Tibial artery (tissue), 4 donors: Measurements from ENCODE around the gene MYH7.
A peak's percentile ranks its signal among the peaks of the same experiment; 100 is the strongest.

Experiments
- DNase-seq, 2 donors: peaks; one replicate each; pipeline ENCODE4 v3.0.0-alpha.2; 2019
- H3K27ac ChIP-seq, 2 donors: fragments of 200-600 bp; sonication (generic) in 1 of 2; 1 replicate in 1 of 2; 2 replicates in 1 of 2; pipeline ENCODE4 v1.5.1; 2018 to 2019; ENCODE audit warnings: mild to moderate bottlenecking in 1 of 2
- H3K27me3 ChIP-seq, 2 donors: fragments of 200-600 bp; sonication (generic) in 1 of 2; one replicate each; pipeline versions ENCODE4 v1.5.1 to v1.6.0; 2016 to 2019
- H3K36me3 ChIP-seq, 3 donors: fragments of 200-600 bp; sonication (generic) in 2 of 3; one replicate each; pipeline ENCODE4 v1.5.1; 2016 to 2019; ENCODE audit warnings: mild to moderate bottlenecking in 2 of 3
- H3K4me1 ChIP-seq, 4 donors: fragments of 200-600 bp; sonication (generic) in 2 of 4; 1 replicate in 3 of 4; 2 replicates in 1 of 4; pipeline ENCODE4 v1.5.1; 2016 to 2019
- H3K4me3 ChIP-seq, 2 donors: fragments of 200-600 bp; sonication (generic) in 1 of 2; 1 replicate in 1 of 2; 2 replicates in 1 of 2; pipeline ENCODE4 v1.5.1; 2018 to 2019; ENCODE audit warnings: mild to moderate bottlenecking in 2 of 2
- H3K9me3 ChIP-seq, 3 donors: fragments of 200-600 bp; sonication (generic) in 1 of 3; one replicate each; pipeline ENCODE4 v1.5.1; 2016 to 2019
- intact Hi-C: fragments of 100-400 bp; cut with DNase I; formaldehyde crosslinking; loops from one replicate; pipeline ENCODE4 v1.15.0; 2023; ENCODE audit warnings: low total_unique reads
- TF ChIP-seq, protein P1 (sequence below), 2 experiments: fragments of 200-600 bp in 1 of 2; fragments of 450-650 bp in 1 of 2; IDR thresholded peaks; one replicate each; pipeline ENCODE4 v1.5.1; 2017 to 2019; ENCODE audit warnings: antibody characterized with exemption in 2 of 2, mild to moderate bottlenecking in 1 of 2, moderate library complexity in 1 of 2

Gene MYH7

DNA sequence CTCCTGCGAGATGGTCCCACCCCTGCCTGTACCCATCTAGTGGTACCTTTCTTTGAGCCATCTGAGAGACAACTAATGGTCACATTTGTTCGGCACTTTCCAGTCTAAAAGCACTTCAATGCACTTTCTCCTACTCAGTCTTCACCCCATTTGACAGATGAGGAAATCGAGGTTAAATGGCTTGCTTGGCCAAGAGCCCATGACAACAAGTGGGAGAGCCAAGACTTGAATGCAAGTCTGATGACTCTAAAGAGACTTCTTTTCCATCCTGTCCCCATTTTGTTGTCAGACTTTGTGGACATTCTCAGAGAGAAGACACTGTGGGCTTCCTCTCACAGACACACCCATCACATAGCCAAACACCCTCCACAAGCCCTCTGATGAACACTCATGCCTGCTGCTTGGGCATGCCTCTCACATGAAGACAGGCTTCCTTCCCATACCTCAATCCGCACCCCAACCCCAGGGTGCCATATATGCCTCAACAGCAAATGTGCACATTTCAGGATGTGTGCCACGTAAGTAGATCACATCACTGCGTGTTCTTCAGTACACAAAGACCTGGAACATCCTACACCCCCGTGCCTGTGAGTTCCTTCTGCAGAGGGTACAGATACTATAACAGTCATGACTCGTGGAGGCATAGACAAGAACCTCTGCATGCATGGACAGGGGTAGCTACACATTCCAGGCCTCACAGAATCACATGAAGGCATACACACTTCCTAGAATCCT is 805 bp downstream of the MYH7 start:
- DNase-seq: peak in 1 of 2 donors; percentile 21

DNA sequence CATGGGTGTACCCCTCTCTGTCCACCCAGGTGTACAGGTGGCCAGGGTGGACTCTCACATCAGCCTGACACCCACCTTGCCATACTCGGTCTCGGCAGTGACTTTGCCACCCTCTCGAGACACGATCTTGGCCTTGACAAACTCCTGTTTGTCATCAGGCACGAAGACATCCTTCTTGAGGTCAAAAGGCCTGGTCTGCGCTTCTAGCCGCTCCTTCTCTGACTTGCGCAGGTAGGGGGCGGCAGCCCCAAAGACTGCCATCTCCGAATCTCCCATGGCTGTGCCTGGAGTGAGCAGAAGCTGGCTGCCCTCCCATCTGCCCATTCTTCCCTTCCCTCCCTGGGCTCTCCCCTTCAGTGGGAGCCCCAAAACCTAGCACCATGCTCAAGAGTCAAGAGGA is 2.0 kb downstream of the MYH7 start:
- no peak overlapping the region for H3K27ac ChIP-seq
- H3K4me3 ChIP-seq: no peak overlapping the region
- DNase-seq: peak in 1 of 2 donors; percentile 33
- no peaks in the 10 kb centered on the region for H3K36me3 ChIP-seq
- intact Hi-C loops: no loop called here
- H3K9me3 ChIP-seq: no peaks in the 10 kb centered on the region
- H3K4me1 ChIP-seq: no peaks in the 10 kb centered on the region
- H3K27me3 ChIP-seq: peaks cover 0 to 12% of the 10 kb centered on the region in 2 donors
- TF ChIP-seq, protein P1, sequence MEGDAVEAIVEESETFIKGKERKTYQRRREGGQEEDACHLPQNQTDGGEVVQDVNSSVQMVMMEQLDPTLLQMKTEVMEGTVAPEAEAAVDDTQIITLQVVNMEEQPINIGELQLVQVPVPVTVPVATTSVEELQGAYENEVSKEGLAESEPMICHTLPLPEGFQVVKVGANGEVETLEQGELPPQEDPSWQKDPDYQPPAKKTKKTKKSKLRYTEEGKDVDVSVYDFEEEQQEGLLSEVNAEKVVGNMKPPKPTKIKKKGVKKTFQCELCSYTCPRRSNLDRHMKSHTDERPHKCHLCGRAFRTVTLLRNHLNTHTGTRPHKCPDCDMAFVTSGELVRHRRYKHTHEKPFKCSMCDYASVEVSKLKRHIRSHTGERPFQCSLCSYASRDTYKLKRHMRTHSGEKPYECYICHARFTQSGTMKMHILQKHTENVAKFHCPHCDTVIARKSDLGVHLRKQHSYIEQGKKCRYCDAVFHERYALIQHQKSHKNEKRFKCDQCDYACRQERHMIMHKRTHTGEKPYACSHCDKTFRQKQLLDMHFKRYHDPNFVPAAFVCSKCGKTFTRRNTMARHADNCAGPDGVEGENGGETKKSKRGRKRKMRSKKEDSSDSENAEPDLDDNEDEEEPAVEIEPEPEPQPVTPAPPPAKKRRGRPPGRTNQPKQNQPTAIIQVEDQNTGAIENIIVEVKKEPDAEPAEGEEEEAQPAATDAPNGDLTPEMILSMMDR (IDR thresholded peaks at IDR 0.05): no peak

More for the DNA sequence above, 805 bp downstream of the MYH7 start:
- Histone ChIP-seq H3K4me3 (no peak overlapping the region), H3K4me1 (no peaks in the 10 kb centered on the region), H3K27ac (no peak overlapping the region), H3K27me3 (peaks cover 0 to 12% of the 10 kb centered on the region in 2 donors), H3K36me3 (no peaks in the 10 kb centered on the region), H3K9me3 (no peaks in the 10 kb centered on the region)
- TF ChIP-seq, protein P1 (IDR thresholded peaks at IDR 0.05): no peak
- intact Hi-C loops: no loop called here

DNA sequence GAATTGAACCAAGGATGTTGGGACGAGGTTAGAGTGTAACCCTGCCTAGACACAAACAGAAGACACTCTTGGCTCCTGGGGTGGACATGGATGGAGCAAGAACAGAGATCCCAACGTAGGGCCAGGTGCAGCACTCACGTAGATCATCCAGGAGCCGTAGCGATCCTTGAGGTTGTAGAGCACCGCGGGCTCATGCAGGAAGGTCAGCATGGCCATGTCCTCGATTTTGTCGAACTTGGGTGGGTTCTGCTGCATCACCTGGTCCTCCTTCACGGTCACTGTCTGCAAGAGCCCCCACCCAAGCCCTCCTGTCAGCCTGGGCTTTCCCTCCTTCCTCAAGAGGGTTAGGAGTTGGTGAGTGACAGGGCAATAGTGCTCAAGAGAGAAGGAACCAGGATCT is 2.5 kb downstream of the MYH7 start:
- no peak overlapping the region for H3K27ac ChIP-seq
- H3K4me3 ChIP-seq: no peak overlapping the region
- H3K9me3 ChIP-seq: no peaks in the 10 kb centered on the region
- no peaks in the 10 kb centered on the region for H3K4me1 ChIP-seq
- intact Hi-C loops: no loop called here
- no peaks in the 10 kb centered on the region for H3K36me3 ChIP-seq
- DNase-seq: peak; percentile 2 to 57
- TF ChIP-seq, protein P1 (IDR thresholded peaks at IDR 0.05): no peak
- H3K27me3 ChIP-seq: peaks cover 0 to 12% of the 10 kb centered on the region in 2 donors

DNA sequence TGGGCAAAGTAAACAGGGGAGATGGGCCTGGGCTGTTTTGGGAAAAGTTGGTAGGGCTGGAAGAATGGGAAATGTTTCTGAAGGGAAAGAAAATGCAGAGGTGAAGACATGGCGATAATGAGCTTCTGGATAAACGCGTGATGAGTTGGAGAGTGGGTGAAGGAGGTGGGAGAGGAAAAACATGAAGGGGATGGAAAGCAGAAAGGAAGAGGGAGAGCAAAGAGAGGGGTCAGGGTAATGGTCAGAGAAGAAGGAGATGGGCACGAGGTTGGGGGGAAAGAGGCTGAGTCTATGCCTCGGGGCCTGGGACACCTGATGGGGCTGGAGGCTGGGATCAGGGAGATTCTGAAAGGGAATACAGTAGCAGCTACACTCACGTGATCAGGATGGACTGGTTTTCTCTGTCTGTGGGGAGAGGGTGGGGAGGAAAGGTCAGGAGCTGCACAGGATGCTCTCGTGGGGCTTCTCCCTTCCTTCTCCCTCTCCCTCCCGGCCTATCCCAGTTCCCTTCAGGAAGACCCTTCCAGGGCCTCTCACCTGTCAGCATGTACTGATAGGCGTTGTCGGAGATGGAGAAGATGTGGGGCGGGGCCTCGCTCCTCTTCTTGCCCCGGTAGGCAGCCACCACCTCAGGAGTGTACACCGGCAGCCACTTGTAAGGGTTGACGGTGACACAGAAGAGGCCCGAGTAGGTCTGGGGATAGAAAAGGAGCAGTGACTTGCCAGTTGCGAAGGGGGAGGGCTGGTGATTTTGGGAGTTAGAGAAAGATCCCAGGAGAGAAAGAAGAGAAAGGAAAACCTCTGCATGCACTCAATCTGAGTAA is 3.1 kb downstream of the MYH7 start:
- peak; percentile 7 to 47 for DNase-seq
- TF ChIP-seq, protein P1 (IDR thresholded peaks at IDR 0.05): no peak
- Histone ChIP-seq H3K9me3 (no peaks in the 10 kb centered on the region), H3K27ac (no peak overlapping the region), H3K4me3 (no peak overlapping the region), H3K4me1 (no peaks in the 10 kb centered on the region), H3K36me3 (no peaks in the 10 kb centered on the region), H3K27me3 (peaks cover 0 to 12% of the 10 kb centered on the region in 2 donors)
- intact Hi-C loops: no loop called here

DNA sequence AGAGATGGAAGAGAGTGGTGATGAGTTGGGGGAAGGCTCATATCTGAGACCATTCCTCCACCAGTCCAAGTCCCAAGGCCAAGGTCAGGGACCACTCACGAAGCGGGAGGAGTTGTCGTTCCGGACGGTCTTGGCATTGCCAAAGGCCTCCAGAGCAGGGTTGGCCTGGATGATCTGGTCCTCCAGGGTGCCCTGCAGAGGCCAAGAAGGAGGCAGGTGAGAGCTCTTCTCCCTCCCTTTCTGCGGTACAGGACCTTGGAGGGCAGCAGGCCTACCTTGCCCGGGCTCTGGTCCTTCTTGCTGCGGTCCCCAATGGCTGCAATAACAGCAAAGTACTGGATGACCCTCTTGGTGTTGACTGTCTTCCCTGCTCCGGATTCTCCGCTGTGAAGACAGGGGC is 4.0 kb downstream of the MYH7 start:
- H3K27ac ChIP-seq: no peak overlapping the region
- DNase-seq: peak; percentile 16 to 59
- H3K4me3 ChIP-seq: no peak overlapping the region
- no peaks in the 10 kb centered on the region for H3K36me3 ChIP-seq
- no peaks in the 10 kb centered on the region for H3K9me3 ChIP-seq
- no peaks in the 10 kb centered on the region for H3K4me1 ChIP-seq
- TF ChIP-seq, protein P1 (IDR thresholded peaks at IDR 0.05): no peak
- H3K27me3 ChIP-seq: peaks cover 0 to 15% of the 10 kb centered on the region in 2 donors
- intact Hi-C loops: no loop called here
